ENCODE data around the gene NCAPD3. TPM values are rescaled to one million over a fixed set of nuclear protein-coding genes. Genes with fewer than 3 reads are reported as not detected.
A peak's percentile ranks its signal among the peaks of the same experiment; 100 is the strongest.

Gene NCAPD3
- total and polyA plus RNA-seq, 9 of the 15 experiments (the other 6 are each of a cell fraction or from before 2014, with no cell fraction given) = 23.6 to 80.6 (median 58.6) TPM

DNA sequence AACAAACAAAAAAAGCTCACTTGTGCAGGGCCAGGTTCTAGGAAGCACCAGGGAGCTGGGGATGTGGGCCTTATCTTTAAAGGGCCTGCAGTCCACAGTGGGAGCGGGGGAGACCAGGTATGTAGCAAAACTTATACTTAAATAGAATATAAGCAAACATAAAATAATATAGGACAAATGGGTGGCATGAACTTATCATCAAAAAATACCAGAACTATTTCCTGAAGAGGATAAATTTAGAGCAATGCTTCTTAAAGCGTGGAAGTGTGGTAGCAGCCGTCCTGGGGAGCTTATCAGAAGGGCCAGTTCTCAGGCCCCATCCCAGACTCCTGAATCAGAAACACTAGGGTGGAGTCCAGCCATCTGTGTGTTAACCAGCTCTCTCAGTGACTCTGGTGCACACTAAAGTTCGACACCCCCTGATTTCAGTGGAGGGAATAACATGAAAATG, 10.0 kb upstream of the NCAPD3 start (continued):
- TF ChIP-seq, protein P1, sequence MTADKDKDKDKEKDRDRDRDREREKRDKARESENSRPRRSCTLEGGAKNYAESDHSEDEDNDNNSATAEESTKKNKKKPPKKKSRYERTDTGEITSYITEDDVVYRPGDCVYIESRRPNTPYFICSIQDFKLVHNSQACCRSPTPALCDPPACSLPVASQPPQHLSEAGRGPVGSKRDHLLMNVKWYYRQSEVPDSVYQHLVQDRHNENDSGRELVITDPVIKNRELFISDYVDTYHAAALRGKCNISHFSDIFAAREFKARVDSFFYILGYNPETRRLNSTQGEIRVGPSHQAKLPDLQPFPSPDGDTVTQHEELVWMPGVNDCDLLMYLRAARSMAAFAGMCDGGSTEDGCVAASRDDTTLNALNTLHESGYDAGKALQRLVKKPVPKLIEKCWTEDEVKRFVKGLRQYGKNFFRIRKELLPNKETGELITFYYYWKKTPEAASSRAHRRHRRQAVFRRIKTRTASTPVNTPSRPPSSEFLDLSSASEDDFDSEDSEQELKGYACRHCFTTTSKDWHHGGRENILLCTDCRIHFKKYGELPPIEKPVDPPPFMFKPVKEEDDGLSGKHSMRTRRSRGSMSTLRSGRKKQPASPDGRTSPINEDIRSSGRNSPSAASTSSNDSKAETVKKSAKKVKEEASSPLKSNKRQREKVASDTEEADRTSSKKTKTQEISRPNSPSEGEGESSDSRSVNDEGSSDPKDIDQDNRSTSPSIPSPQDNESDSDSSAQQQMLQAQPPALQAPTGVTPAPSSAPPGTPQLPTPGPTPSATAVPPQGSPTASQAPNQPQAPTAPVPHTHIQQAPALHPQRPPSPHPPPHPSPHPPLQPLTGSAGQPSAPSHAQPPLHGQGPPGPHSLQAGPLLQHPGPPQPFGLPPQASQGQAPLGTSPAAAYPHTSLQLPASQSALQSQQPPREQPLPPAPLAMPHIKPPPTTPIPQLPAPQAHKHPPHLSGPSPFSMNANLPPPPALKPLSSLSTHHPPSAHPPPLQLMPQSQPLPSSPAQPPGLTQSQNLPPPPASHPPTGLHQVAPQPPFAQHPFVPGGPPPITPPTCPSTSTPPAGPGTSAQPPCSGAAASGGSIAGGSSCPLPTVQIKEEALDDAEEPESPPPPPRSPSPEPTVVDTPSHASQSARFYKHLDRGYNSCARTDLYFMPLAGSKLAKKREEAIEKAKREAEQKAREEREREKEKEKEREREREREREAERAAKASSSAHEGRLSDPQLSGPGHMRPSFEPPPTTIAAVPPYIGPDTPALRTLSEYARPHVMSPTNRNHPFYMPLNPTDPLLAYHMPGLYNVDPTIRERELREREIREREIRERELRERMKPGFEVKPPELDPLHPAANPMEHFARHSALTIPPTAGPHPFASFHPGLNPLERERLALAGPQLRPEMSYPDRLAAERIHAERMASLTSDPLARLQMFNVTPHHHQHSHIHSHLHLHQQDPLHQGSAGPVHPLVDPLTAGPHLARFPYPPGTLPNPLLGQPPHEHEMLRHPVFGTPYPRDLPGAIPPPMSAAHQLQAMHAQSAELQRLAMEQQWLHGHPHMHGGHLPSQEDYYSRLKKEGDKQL (CRISPR knock-in tag; IDR thresholded peaks at IDR 0.05; ENCODE audit: borderline replicate concordance) = no peak
- no peak for TF ChIP-seq TCF7L2 (IDR thresholded peaks at IDR 0.05; ENCODE audit: low read depth, low read length)
- TF ChIP-seq, protein P2, sequence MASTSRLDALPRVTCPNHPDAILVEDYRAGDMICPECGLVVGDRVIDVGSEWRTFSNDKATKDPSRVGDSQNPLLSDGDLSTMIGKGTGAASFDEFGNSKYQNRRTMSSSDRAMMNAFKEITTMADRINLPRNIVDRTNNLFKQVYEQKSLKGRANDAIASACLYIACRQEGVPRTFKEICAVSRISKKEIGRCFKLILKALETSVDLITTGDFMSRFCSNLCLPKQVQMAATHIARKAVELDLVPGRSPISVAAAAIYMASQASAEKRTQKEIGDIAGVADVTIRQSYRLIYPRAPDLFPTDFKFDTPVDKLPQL (IDR thresholded peaks at IDR 0.05; ENCODE audit: extremely low read depth, insufficient read length) = no peak
- TF ChIP-seq, protein P3, sequence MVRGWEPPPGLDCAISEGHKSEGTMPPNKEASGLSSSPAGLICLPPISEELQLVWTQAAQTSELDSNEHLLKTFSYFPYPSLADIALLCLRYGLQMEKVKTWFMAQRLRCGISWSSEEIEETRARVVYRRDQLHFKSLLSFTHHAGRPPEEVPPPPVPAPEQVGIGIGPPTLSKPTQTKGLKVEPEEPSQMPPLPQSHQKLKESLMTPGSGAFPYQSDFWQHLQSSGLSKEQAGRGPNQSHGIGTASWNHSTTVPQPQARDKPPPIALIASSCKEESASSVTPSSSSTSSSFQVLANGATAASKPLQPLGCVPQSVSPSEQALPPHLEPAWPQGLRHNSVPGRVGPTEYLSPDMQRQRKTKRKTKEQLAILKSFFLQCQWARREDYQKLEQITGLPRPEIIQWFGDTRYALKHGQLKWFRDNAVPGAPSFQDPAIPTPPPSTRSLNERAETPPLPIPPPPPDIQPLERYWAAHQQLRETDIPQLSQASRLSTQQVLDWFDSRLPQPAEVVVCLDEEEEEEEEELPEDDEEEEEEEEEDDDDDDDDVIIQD (CRISPR knock-in tag; IDR thresholded peaks at IDR 0.05) = no peak
- TF ChIP-seq KLF10 (CRISPR knock-in tag; IDR thresholded peaks at IDR 0.05) = no peak
- TF ChIP-seq TAL1 (IDR thresholded peaks at IDR 0.05) = peak; percentile 57; the same call in 1 of the 2 replicates
- no peak for TF ChIP-seq GABPB1 (CRISPR knock-in tag; IDR thresholded peaks at IDR 0.05)
- TF ChIP-seq CHCHD3 (CRISPR knock-in tag; IDR thresholded peaks at IDR 0.05) = no peak
- no peak for TF ChIP-seq ELF2 (CRISPR knock-in tag; IDR thresholded peaks at IDR 0.05)
- TF ChIP-seq KAT8 (IDR thresholded peaks at IDR 0.05; ENCODE audit: low read depth) = no peak
- TF ChIP-seq ZNF75A (CRISPR knock-in tag; IDR thresholded peaks at IDR 0.05) = no peak
- TF ChIP-seq, protein P4, sequence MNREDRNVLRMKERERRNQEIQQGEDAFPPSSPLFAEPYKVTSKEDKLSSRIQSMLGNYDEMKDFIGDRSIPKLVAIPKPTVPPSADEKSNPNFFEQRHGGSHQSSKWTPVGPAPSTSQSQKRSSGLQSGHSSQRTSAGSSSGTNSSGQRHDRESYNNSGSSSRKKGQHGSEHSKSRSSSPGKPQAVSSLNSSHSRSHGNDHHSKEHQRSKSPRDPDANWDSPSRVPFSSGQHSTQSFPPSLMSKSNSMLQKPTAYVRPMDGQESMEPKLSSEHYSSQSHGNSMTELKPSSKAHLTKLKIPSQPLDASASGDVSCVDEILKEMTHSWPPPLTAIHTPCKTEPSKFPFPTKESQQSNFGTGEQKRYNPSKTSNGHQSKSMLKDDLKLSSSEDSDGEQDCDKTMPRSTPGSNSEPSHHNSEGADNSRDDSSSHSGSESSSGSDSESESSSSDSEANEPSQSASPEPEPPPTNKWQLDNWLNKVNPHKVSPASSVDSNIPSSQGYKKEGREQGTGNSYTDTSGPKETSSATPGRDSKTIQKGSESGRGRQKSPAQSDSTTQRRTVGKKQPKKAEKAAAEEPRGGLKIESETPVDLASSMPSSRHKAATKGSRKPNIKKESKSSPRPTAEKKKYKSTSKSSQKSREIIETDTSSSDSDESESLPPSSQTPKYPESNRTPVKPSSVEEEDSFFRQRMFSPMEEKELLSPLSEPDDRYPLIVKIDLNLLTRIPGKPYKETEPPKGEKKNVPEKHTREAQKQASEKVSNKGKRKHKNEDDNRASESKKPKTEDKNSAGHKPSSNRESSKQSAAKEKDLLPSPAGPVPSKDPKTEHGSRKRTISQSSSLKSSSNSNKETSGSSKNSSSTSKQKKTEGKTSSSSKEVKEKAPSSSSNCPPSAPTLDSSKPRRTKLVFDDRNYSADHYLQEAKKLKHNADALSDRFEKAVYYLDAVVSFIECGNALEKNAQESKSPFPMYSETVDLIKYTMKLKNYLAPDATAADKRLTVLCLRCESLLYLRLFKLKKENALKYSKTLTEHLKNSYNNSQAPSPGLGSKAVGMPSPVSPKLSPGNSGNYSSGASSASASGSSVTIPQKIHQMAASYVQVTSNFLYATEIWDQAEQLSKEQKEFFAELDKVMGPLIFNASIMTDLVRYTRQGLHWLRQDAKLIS (CRISPR knock-in tag; IDR thresholded peaks at IDR 0.05) = no peak
- TF ChIP-seq, protein P5, sequence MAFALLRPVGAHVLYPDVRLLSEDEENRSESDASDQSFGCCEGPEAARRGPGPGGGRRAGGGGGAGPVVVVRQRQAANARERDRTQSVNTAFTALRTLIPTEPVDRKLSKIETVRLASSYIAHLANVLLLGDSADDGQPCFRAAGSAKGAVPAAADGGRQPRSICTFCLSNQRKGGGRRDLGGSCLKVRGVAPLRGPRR (CRISPR knock-in tag; IDR thresholded peaks at IDR 0.05) = no peak
- no peak for TF ChIP-seq NFIX (CRISPR knock-in tag; IDR thresholded peaks at IDR 0.05; ENCODE audit: low read depth)
